CD4-positive, alpha-beta T cell treated with Interferon gamma for 1 hour (primary cell): ENCODE data around the gene TIMM10B.

ENCODE experiments used
- DNase-seq: peaks from one replicate; pipeline ENCODE4 v3.0.0-alpha.2; 2020

The TIMM10B gene

DNA sequence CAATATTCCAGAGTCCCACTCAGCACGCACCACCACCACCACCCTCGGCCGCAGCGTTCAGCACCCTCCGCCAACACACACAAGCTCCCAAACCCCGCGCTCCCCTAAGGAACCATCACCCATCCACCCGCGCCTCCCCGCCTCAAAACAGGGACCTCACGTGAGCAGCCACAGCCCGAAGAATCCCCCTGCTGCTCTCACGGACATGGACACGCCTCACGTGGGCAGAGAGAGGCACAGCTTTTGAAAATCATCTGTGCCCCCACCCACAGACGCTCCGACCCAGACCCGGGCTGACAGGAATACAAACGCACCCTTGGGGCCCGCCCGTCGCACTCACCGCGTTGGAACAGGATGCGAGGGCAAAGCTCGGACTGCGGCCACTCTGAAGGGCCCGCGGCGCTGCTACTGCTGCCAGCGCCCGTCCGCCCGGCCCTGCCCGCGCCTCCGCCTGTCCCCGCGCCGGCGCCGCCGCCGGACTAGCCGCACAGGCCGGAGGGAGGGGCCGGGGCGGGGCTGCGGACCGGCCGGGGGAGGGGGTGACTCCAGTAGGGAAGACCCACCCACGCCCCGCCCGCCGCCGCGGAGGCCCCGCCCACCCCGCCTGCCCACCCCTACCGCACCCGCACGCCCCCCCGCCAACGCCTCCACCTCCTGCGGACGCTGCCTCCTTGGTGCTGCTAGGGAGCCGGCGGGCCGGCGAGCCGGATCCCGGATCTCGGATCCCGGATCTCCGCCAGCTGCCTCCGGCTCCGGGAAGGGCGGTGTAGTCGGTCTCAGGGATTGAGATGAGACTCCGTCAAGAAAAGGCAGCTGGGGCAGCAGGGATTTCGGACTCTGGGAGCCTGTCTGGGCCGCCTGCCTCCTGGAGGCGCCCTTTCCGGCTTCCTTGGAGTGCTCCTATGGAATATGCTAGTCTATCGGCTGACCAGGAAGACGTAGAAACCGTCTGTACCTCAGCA, 7.6 kb upstream of the TIMM10B start, which contains the start of gene TRIM3:
TRIM3 (minus strand) TSS at position 491 of the 962 bp plus-strand sequence. CDS start 8,246 bp downstream, outside the sequence.
- DNase-seq, result peak; percentile 81

DNA sequence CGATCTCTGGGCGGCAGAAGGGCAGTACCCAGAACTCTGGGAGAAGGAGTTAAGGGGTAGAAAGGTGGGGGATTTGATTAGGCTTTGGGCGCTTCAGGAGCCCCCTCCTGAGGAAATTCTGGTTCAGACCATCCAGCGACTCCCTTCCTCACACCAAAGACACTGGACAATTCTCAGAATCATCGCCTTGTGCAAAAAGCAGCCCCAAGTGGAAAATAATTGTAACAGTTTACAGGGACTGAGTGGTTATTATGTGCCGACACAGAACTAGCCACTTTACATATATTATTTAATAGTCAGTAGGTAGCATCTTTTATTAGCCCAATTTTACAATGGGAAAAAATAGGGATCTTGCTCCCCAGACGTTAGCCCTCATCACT, 6.9 kb upstream of the TIMM10B start:
- DNase-seq, result no peak

DNA sequence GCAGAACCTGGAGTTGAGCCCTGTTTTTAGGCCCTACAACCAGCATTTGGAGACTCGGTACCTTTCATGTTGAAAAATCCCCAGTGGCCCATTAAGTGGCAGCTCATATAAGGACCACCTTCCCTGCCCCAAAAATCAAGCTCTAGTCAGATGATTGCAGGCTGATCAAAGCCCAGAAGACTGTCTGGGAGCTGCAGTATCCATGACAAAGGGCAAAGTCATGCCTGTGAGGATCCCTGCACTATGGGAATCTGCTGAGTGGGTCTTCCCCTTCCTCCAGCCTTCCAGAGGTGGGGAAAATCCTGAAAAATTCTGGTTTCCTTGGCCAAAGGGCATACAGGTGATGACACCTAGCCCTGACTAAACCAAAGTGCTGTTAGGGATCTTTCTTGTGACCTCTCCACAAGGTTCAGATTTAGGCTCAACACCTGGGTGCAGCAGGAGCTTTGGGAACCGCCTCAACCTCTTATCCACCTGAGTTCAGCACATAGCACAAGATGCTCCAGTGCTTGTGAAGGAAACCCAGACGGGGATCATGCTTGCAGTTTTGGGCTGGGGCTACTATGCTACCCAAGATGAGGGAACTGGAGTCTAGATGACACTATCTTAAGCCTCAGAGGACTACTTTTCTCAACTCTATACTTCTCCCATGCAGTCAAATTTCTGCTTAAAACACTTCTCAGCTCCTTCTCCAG, 6.3 kb upstream of the TIMM10B start:
- DNase-seq, result no peak

DNA sequence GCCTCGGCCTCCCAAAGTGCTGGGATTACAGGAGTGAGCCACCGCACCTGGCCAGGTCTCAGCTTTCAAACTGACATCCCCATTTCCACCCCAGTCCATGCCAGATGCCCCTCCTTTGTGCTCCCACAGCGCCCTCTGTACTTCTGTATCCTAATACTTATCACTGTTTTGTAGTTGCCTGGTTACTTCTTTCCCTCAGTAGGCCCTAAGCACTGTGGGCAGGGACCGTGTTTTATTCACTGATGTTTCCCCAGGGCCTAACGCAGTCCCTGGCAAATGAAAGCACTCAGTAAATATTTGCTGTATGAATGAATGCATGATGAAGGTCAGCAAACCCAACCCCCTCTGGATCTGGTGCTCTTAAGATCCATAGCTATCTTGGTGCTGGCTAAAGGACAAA, 5.4 kb upstream of the TIMM10B start:
- no peak for DNase-seq

DNA sequence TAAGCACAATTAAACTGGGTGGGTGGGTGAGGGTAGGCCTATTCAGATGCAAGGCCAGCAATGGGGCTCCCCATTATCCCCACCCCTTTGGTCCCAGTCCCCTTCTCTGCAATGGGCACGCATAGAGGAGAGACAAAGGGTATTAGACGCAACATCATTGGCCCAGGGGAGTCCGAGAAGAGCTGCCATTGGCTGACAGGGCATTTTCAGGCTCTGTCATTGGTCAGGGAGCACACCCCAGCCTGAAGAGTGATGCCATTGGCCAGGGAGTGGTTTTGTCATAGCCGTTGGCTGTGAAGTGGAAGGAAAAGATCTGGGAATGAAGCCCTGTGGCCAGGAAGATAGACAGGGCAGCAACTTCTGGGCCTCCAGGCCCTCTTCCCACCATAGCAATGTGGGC, 4.7 kb upstream of the TIMM10B start:
- DNase-seq, result no peak

DNA sequence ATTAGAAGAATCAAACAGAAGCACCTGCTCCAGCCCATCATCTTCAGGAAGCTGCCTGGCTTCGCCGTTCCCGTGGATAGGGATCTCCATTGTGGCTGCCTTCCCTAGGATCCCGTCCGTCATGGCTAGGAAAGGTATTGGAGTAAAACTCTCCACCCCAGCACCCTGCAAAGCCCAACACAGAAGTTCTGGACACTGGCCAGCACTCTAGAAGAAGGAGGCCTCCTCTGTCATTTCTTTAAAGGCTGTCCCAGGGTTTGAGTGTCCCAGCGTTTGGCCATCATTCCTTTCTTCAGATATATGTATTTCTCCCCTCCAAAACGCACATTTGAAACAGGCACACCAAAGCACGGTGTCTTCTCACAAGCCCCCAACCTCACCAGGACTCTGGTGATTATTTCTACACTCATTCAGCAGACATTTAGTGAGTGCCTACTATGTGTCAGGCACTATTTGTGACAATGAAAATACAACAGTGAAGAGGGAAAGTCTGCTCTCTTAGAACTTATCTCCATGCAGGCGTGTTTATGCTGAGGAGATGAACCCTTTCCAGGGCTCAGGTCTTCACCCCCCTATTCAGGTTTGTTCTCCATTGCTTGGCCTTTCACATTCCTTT, 894 bp upstream of the TIMM10B start:
- no peak for DNase-seq

DNA sequence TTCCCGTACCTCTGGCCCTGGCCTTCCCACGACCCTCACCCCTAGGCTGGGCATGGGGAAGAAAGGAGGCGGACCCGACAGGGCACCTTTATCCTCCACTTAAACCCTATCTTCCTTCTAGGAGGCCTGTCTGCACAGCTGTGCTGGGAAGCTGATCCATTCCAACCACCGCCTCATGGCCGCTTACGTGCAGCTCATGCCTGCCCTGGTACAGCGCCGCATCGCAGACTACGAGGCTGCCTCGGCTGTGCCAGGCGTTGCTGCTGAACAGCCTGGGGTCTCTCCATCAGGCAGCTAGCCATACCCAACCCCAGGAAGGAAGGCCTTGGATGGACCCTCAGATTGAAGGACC, 599 bp downstream of the TIMM10B start:
- no peak for DNase-seq

DNA sequence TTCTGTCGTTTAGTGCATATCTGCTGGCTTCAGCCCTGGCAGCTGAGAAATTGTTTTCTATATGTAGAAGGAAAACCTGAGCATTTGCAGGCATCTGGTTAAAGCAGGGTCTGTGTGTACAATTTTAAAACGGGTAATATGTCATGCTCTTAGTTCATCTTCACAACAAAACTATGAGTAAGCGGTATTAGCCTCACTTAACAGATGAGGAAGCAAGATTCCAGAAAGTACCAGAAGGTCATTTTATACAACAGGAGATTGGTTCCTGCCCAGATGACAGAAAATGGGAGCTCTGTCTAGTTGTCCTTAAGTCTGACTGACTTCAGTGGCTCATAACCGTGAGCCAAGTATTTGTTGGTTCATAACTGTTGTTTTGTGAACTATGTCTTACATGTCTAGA, 1.1 kb downstream of the TIMM10B start:
- DNase-seq, result no peak

DNA sequence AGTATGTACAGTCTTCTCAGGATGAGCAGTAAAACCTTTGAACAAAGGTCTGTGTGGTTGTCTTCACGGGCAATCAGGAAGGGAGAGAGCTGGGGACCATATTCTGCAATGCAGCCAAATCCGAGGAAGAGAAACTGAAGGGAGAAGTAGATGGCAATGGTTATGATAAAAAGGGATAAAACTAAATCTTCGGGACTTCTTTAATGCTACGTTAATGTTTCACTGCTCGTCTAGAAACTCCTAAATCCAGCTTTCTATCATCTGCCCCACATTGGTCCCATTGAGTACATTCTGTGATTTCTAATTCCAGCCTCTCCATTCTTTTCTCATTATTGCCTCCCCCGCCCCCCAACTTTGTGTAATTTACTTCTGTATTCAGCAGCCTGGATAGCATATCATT, 1.7 kb downstream of the TIMM10B start:
- no peak for DNase-seq

DNA sequence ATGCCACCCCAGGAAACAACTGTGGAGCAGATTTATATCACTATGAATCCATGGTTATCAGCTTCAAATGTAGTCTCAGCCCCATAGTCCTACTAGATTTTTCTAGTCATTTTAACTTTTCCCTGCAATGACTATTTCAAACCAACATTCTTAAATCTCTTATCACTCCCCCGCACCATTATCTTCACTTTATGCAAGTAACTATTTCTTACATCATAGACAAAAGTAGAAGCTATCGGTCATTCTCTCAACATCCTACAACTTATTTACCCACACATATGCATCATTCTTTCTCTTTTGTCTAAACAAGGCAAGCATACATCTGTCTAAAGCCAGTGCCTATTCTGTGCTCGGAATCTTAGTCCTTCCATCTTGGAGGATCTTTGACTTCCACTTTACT, 4.4 kb downstream of the TIMM10B start:
- no peak for DNase-seq

DNA sequence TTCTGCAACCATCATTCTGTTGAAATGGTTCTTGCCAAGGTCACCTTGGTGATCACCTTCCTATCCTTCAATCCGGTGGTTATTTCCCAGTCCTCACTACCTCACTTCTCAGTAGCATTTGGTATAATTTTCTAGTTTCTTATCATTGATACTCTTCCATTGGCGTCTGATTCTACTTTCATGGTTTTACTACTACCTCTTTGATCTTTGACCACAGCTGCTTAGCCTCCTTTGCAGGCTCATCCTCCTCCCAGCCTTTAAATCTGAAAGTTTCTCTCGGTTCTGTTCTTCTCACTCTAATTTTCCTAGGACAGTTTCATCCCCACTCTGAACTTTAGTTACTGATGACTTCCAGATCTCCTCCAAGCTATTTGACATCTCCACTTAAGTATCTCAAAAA, 5.0 kb downstream of the TIMM10B start:
- no peak for DNase-seq

DNA sequence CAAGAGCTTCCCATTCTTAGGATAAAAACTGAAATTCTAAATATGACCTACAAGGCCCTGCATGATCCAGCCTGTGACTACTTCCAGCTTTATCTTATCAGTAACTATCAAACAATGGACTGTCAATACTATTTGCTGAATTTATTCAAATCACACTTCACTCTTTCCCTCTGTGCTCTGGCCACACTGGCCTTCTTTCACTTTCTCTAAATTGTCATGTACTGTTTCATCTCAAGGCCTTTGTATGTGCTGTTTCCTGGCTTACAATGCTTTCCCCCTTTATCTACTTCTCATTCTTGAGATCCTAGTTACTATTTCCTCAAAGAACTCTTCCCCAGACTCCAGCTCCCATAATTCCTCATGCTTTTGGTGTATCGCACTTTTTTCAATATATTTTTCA, 5.6 kb downstream of the TIMM10B start:
- DNase-seq, result no peak

DNA sequence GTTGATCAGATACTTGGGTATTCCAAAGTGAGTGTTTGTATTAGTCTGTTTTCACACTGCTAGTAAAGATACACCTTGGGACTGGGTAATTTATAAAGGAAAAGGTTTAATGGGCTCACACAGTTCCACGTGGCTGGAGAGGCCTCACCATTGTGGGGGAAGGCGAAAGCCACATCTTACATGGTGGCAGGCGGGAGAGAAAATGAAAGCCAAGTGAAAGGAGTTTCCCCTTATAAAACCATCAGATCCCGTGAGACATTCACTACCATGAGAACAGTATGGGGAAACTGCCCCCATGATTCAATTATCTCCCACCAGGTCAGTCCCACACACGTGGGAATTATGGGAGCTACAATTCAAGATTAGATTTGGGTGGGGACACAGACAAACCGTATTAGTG, 7.0 kb downstream of the TIMM10B start:
- DNase-seq, result no peak

DNA sequence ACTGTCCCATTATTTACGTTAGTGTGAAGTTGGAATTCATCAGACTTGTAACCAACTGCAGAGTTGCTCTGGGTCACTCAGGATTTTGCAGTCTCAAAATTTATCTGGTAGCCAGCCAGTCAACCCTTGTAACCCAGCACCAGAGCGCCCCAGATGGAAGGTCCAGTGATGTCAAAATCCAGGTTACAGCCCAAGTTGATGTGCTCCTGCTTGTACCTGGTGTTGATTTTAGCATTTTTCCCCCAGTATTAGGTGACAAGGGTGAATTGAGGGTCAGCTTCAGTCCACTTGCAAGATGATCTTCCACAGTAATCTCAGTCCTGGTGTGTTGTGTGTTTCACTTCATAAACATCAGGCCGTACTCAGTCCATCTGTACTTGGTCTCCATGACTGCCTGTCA, 7.5 kb downstream of the TIMM10B start:
- DNase-seq, result no peak

DNA sequence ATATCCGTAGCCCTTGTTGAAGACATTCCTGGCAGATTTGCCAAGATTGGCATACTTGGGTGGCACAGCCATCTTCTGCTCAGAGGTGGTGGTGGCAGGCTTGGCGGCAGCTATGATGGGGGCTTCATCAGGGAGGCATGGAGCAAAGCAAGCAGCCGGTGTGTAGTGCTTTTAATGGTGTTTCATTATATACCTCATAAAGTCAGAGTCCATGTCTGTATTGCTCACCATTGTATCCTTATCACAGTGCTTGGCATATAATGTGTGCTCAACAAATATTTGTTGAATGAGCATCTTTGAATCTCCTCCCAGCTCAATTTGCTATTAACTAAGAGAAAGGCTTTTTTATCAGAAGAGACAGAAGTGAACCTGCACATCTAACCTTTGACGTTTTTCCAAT, 8.0 kb downstream of the TIMM10B start:
- no peak for DNase-seq

DNA sequence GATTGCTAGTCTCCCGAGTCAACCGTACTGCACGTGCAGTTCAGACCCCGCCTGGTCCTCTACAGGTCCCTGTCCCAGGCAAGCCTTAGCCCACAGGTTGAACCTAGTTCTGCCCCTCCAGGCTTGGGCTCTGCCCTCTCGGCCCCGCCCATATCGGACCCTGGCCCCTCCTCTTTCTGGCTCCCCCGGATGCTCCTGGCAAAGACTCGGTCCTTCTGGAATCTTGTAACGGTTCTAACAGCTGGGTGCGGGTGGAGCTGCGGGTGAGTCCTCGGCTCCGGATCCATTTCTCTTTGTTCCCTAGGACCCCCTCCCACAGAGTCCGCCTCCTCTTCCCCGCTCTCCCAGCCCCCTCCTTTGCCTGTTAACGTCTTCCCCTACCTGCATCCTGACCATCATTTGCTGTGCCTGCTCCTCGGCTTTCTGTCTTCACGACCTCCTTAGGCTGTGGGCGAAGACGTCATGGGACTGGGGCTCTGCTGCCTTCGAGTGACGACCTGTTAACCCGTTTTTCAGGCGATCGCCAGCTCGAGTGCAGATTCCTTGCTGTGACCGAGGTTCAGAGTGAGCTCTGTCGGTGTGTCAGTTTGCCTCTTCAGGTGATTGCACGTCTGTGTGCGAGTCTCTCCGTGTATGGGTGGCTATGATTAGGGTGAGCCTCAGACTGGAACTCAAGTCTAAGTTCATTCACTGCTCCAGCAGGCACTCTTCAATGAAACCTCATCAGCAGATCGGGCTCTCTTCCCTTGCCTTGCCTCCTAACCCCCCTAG, 16.0 kb downstream of the TIMM10B start, which contains the start of gene DNHD1:
DNHD1 (plus strand) TSS at position 212 of the 771 bp plus-strand sequence. CDS start 936 bp downstream, outside the sequence.
- DNase-seq, result no peak

DNA sequence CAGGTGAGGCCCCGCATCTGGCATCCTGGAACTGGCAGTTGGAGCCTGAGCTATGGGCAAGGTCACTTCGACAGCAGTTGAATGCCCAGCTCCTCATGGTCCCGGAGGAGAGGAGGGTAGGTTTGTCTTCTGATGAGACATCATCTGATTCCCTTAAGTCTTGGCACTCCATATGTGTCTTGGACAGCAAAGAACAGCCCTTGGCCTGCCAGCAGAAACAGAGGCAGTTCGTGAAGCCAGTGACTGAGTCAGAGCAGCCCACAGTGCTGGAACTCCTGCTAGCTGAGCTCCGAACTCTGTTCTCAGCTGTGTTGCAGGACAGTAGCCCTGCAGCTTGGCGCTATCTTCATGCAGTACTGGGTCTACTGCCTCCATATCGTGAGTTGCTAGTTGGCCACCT, 16.8 kb downstream of the TIMM10B start:
- DNase-seq, result no peak

DNA sequence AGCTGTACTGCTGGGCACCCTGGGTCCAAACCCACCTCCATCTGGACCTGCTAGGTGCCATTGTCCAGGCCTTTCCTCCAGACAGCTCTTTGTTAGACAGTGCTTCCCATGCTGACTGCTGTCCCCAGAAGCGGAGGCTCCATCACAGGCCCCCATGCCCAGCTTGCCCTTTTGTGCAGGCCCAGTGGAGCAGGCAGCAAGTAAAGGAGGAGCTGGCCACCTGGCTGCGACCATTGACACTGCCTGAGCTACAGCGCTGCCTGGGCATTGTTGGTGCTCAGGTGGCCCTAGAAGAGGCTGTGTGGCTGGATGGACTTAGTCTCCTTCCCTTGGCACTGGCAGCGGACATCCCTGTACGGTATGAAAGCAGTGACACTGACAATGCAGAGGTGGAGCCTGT, 17.2 kb downstream of the TIMM10B start:
- no peak for DNase-seq

DNA sequence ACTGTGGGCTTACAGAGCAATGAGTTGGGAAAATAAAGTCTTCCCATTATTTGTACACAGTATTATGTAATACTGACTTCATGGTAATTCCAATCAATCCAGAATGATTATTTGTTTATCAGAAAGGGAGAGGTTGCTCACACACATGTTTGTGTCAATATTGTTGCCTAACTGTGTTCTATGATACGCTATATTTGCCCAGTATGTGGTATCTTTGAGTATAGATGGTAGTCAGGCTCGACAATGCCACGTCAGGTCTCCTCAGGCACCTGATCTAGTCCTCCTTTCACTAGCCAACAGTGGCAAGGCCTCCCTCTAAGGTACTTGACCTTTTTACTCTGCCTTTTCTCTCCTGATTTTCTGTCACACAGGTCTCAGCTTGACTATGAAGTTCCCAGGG, 21.1 kb downstream of the TIMM10B start:
- no peak for DNase-seq

DNA sequence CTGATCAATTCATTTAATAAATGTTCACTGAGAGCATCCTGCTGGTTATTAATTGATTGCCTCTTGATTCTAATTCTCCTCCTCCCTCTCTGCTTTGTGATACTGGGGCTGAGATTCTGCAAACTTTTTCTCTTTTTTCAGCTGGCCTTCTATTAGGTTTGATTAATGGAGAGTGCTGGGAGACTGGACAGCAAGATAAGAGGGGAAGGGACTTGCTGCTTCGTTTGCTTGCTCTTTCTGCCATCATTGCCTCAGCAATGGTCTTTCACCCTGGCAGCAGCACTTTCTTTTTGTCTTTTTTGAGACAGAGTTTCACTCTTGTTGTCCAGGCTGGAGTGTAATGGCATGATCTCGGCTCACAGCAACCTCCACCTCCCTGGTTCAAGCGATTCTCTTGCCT, 22.9 kb downstream of the TIMM10B start:
- DNase-seq, result no peak

DNA sequence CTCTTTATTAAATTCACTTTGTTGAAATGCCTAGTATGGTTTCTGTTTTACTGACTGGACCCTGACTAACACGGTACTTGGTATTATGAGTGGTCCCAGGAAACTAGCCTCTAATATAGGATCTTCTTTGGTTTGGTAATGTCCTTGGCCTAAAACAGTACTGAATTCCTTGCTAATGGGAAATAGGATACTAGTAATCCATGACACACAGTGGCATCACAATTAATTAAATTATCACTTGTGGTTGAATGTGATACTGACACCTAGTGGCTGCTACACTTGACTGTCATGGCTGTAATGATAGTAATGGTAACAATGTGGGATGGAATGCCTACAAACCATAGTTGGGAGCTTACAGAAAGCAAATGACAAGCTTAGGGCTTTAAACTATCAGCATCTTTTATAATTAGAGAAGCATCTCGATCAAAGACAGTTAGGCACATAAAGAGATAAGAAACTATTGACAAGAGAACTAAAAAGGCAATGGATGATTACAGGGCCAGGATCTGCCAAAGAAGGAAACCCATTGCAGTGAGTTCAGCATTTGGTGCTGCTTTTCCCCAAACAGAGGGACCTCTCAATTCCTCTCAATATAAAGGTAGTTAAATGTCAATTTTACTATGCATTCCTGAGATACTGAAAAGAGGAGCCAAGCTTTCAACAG, 24.4 kb downstream of the TIMM10B start:
- DNase-seq, result no peak

DNA sequence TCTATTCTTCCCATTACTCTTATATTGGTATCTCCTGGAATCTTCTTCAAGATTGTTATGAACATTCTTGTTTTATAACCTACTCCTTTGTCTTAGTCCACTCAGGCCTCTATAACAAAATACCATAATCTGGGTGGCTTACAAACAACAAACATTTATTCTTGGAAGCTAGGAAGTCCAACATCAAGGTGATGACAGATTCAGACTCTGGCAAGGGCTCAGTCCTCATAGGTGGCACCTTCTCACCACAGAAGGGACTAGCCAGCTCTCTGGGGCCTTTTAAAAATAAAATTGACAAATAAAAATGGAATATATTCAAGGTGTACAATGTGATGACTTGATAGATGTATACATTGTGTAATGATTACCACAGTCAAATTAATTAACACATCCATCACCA, 35.6 kb downstream of the TIMM10B start:
- no peak for DNase-seq
